ENCODE results near the gene DDX5.
"Not testable (repeated sequence)": the region's sequence is repeated elsewhere in the genome, so short reads cannot be mapped to it uniquely, and the experiment has no call there.

The DDX5 gene

GRCh38 chr17:64494121-64494520, 12.0 kb downstream of the DDX5 start:
- DNase-seq (no peak), ATAC-seq (replicated peaks) (no peak)
- Mint-ChIP-seq H3K4me3 (peak overlapping the region; percentile 76 to 85), H3K27ac (no peak overlapping the region), H3K9me3 (no peaks in the 10 kb centered on the region), H3K27me3 (no peaks in the 10 kb centered on the region), H3K4me1 (peaks cover 24 to 43% of the 10 kb centered on the region in 2 donors), H3K36me3 (peaks cover 39 to 41% of the 10 kb centered on the region in 2 donors)

- Mint-ChIP-seq H3K36me3 (peaks cover 33 to 41% of the 10 kb centered on the region in 2 donors), H3K4me1 (peaks cover 14 to 28% of the 10 kb centered on the region in 2 donors), H3K9me3 (no peaks in the 10 kb centered on the region), H3K27ac (no peak overlapping the region), H3K4me3 (no peak overlapping the region), H3K27me3 (no peaks in the 10 kb centered on the region)
- DNase-seq (no peak), ATAC-seq (replicated peaks) (no peak)
Measured at GRCh38 chr17:64492481-64493109, 13.5 kb downstream of the DDX5 start.

GRCh38 chr17:64491994-64492393, 14.1 kb downstream of the DDX5 start:
- Mint-ChIP-seq H3K9me3 (no peaks in the 10 kb centered on the region), H3K4me3 (no peak overlapping the region), H3K36me3 (peaks cover 33 to 41% of the 10 kb centered on the region in 2 donors), H3K27me3 (no peaks in the 10 kb centered on the region), H3K4me1 (peaks cover 10 to 22% of the 10 kb centered on the region in 2 donors), H3K27ac (no peak overlapping the region)
- DNase-seq (no peak), ATAC-seq (replicated peaks) (no peak)

DNA sequence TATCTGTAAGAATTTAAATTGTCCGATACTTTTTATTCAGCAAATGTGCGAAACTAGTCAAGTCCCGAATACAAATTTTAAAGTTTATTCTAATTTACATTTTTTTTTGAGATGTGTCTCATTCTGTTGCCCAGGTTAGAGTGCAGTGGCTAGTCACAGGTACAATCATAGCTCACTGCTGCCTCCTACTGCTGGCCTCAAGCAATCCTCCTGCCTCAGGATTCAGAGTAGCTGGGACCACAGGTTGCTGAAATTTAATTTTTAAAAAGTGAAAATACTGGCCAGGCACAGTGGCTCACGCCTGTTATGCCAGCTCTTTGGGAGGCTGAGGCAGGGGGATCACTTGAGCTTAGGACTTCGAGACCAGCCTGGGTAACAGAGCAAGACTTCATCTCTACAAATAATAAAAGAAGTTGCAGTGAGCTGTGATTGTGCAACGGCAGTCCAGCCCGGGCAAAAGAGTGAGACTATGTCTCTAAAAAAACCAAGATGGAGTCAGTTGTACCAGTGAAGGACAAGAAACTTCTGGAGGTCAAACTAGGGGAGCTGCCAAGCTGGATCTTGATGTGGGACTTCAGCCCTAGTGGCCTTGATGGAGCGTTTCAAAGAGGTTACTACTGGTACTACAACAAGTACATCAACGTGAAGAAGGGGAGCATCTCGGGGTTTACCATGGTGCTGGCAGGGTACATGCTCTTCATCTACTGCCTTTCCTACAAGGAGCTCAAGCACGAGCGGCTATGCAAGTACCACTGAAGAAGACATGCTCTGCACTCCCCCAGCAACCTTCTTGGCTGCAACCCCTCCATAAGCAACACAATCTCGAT, 14.8 kb downstream of the DDX5 start:
- DNase-seq (no peak), ATAC-seq (replicated peaks) (peak; percentile 76 to 77)
- Mint-ChIP-seq H3K27ac (no peak overlapping the region), H3K36me3 (peaks cover 29 to 34% of the 10 kb centered on the region in 2 donors), H3K27me3 (no peaks in the 10 kb centered on the region), H3K9me3 (no peaks in the 10 kb centered on the region), H3K4me3 (no peak overlapping the region), H3K4me1 (peaks cover 8 to 18% of the 10 kb centered on the region in 2 donors)

- DNase-seq (no peak), ATAC-seq (replicated peaks) (no peak)
- no peaks in the 10 kb centered on the region for H3K9me3 Mint-ChIP-seq
- H3K4me3 Mint-ChIP-seq, result no peak overlapping the region
- H3K36me3 Mint-ChIP-seq, result peaks cover 33 to 34% of the 10 kb centered on the region in 2 donors
- peaks cover 0 to 5% of the 10 kb centered on the region in 2 donors for H3K4me1 Mint-ChIP-seq
- H3K27ac Mint-ChIP-seq, result no peak overlapping the region
- H3K27me3 Mint-ChIP-seq, result no peaks in the 10 kb centered on the region
Measured at GRCh38 chr17:64488301-64488700, 17.8 kb downstream of the DDX5 start.

DNA sequence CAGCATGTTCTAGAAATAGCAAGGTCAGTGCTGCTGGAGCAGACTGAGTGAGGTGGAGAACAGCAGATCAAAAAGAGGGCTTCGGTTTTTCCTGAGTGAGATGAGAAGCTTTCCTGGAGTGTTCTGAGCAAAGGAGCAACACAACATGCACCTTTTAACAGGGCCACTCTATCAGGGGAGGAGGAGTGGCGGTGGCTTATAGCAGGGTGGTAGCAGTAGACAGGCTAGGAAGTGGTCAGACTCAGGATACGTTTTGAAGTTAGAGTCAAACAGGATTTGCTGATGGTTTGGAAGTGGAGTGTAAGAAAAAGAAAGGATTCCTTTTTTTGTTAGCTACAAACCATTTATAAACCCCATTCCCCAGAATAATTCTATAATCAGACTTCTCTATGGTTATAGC, 21.7 kb downstream of the DDX5 start:
- Mint-ChIP-seq H3K9me3 (no peaks in the 10 kb centered on the region), H3K27ac (no peak overlapping the region), H3K4me1 (peaks cover 0 to 5% of the 10 kb centered on the region in 2 donors), H3K27me3 (no peaks in the 10 kb centered on the region), H3K36me3 (peaks cover 26 to 31% of the 10 kb centered on the region in 2 donors), H3K4me3 (no peak overlapping the region)
- ATAC-seq (replicated peaks), result no peak
- no peak for DNase-seq

DNA sequence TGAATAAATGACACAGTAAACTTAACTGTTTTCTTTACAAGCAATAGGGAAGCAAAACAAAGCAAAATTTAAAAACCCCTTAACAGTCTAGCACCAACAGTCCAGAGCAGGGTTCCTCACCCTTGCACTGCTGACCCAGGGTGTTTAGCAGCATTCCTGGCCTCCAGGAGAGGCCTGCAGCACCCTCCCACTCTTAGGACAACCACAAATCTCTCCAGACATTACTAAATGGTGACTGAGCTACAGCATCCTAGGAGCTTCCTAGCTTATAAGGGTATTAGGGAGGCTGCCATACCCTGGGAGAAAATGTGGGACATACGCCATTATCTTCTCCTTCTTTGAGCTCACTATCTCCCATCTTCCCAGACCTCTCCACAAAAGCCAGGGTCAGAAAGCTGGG, 25.1 kb downstream of the DDX5 start:
- ATAC-seq (replicated peaks) (no peak), DNase-seq (no peak)
- Mint-ChIP-seq H3K27ac (no peak overlapping the region), H3K27me3 (no peaks in the 10 kb centered on the region), H3K36me3 (peaks cover 22 to 33% of the 10 kb centered on the region in 2 donors), H3K4me1 (peaks cover 0 to 5% of the 10 kb centered on the region in 2 donors), H3K4me3 (no peak overlapping the region), H3K9me3 (no peaks in the 10 kb centered on the region)

DNA sequence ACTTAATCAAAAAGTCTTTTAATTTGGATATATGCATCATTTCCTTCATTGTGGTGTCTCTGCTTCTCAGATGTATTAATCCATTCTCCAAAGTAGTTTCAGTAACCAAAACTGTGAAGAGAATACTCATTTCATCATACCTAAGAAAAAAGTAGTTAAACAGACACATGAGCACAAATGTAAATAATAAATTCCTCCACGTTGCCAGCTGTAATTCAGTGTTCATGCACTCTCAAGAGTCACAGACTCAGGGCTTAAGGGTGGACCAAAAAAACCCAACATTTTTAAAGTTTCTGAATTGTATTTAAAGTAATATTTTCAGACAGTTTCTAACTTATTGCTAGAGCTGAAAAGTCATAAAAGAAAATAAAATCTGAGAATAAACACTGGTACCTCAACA, 28.2 kb downstream of the DDX5 start:
- Mint-ChIP-seq H3K27ac (no peak overlapping the region), H3K4me3 (no peak overlapping the region), H3K9me3 (no peaks in the 10 kb centered on the region), H3K4me1 (no peaks in the 10 kb centered on the region), H3K36me3 (peaks cover 10 to 14% of the 10 kb centered on the region in 2 donors), H3K27me3 (no peaks in the 10 kb centered on the region)
- ATAC-seq (replicated peaks), result no peak
- DNase-seq, result no peak

DNA sequence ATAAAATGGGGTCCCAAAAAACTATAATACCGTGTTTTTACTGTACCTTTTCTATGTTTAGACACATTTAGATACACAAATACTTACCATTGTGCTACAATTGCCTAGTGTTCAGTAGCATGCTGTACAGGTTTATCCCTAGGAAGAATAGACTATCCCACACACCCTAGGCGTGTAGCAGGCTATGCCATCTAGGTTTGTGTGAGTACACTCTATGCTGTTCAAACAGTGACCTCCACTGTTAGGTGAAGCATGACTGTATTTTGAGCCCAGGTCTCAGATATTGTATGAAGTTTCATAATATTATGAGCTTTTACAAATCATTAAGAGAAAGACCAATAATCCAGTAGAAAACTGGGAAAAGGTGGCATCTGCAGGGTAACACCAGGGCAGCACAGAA, 33.5 kb downstream of the DDX5 start:
- no peak overlapping the region for H3K4me3 Mint-ChIP-seq
- ATAC-seq (replicated peaks) (no peak), DNase-seq (no peak)
- H3K27ac Mint-ChIP-seq, result no peak overlapping the region
- no peaks in the 10 kb centered on the region for H3K27me3 Mint-ChIP-seq
- H3K4me1 Mint-ChIP-seq, result no peaks in the 10 kb centered on the region
- no peaks in the 10 kb centered on the region for H3K9me3 Mint-ChIP-seq
- peaks cover 0 to 9% of the 10 kb centered on the region in 2 donors for H3K36me3 Mint-ChIP-seq

DNA sequence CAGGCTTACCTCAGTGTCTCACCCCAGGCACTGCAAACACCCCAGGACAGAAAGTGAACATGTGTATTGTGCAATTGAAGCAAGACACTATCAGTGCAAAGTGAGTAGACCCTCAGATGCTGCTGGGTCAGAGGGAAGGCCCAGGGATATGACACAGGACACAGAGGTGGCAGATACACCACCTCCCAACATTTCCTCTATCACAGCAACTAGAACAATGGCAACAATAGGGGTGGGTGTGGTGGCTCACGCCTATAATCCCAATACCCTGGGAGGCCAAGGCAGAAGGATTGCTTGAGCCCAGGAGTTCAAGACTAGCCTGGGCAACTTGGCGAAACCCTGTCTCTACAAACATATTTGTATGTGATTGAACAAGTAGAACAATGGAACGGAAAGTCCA, 34.6 kb downstream of the DDX5 start:
- H3K36me3 Mint-ChIP-seq, result peaks cover 0 to 8% of the 10 kb centered on the region in 2 donors
- no peaks in the 10 kb centered on the region for H3K4me1 Mint-ChIP-seq
- H3K9me3 Mint-ChIP-seq, result no peaks in the 10 kb centered on the region
- H3K27me3 Mint-ChIP-seq, result no peaks in the 10 kb centered on the region
- ATAC-seq (replicated peaks) (no peak), DNase-seq (no peak)
- H3K4me3 Mint-ChIP-seq, result no peak overlapping the region
- no peak overlapping the region for H3K27ac Mint-ChIP-seq

DNA sequence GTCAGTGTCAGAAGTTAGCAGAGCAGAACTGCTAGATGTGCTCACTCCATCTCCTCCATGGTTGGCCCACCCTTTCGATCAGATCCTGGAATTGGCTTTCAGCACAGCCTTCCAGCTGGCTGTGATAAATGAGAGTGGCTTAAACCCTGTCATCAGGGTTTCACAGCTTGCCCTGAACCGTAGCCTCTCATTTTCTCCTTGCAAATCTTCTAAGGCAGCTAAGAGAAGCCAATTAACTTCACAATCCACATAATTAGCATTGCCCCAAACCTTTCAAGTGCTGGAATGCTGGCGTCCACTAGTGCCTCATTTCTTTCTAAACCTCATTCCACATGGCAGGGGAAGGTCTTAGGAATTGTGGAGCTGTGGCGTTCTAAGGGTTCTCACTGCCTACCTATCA, 35.5 kb downstream of the DDX5 start:
- H3K36me3 Mint-ChIP-seq, result peaks cover 0 to 8% of the 10 kb centered on the region in 2 donors

DNA sequence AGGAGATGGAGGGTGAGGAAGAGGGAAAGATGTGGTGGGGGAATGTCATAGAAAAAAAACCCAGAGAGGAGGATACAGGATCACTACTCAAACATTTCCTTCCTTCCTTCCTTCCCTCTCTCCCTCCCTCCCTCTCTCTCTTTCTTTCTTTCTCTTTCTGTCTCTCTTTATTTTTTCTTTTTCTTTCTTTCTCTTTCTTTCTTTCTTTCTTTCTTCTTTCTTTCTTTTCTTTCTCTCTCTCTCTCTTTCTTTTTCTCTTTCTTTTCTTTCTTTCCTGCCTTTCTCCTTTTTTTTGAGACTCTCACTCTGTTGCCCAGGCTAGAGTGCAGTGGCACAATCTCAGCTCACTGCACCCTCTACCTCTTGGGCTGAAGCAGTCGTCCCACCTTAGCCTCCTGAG, 39.3 kb downstream of the DDX5 start:
- ATAC-seq (replicated peaks); H3K27me3 Mint-ChIP-seq; H3K4me3 Mint-ChIP-seq; DNase-seq; H3K4me1 Mint-ChIP-seq; H3K36me3 Mint-ChIP-seq; H3K27ac Mint-ChIP-seq; H3K9me3 Mint-ChIP-seq: not testable (repeated sequence)

More for the DNA sequence above, 35.5 kb downstream of the DDX5 start:
- H3K9me3 Mint-ChIP-seq, result no peaks in the 10 kb centered on the region
- ATAC-seq (replicated peaks) (no peak), DNase-seq (no peak)
- no peak overlapping the region for H3K4me3 Mint-ChIP-seq
- no peaks in the 10 kb centered on the region for H3K4me1 Mint-ChIP-seq
- no peaks in the 10 kb centered on the region for H3K27me3 Mint-ChIP-seq
- H3K27ac Mint-ChIP-seq, result no peak overlapping the region

- Mint-ChIP-seq H3K27me3 (no peaks in the 10 kb centered on the region), H3K9me3 (no peaks in the 10 kb centered on the region), H3K4me3 (no peak overlapping the region), H3K27ac (no peak overlapping the region), H3K36me3 (peaks cover 0 to 8% of the 10 kb centered on the region in 2 donors), H3K4me1 (no peaks in the 10 kb centered on the region)
- ATAC-seq (replicated peaks), result no peak
- no peak for DNase-seq
Measured at GRCh38 chr17:64466019-64466735, 39.9 kb downstream of the DDX5 start.

- H3K9me3 Mint-ChIP-seq, result no peaks in the 10 kb centered on the region
- H3K27ac Mint-ChIP-seq, result no peak overlapping the region
- H3K27me3 Mint-ChIP-seq, result no peaks in the 10 kb centered on the region
- H3K4me1 Mint-ChIP-seq, result peaks cover 15 to 27% of the 10 kb centered on the region in 2 donors
- peaks cover 4% of the 10 kb centered on the region in 2 donors for H3K36me3 Mint-ChIP-seq
- DNase-seq (no peak), ATAC-seq (replicated peaks) (no peak)
- H3K4me3 Mint-ChIP-seq, result no peak overlapping the region
Measured at GRCh38 chr17:64461788-64462187, 44.3 kb downstream of the DDX5 start.

All from stimulated activated naive B cell treated with anti-CD40 and anti-IgM and Interleukin-4, amounts not matched to agents 10 μg/mL and 1 μg/mL and 100 μg/mL, for 72 hours (primary cell).